Psoas muscle (tissue), 8 donors: ENCODE measurements around the gene SHANK1. TPM values are rescaled to one million over a fixed set of nuclear protein-coding genes. Genes with fewer than 3 reads are reported as not detected.

Source experiments
- ATAC-seq, 4 donors: fragments of 200-7000 bp; cut with Tn5 transposase; one replicate each; pipeline ENCODE4 v1.9.1; 2020; ENCODE audit warnings: moderate library complexity in 3 of 4, mild to moderate bottlenecking in 2 of 4
- DNase-seq, 2 donors: peaks; one replicate each; pipeline ENCODE4 v3.0.0-alpha.2; 2020
- H3K27ac ChIP-seq: fragments of 200-600 bp; one replicate; pipeline ENCODE4 v1.8.0; 2022
- H3K27me3 ChIP-seq, 3 donors: fragments of 200-600 bp in 1 of 3; one replicate each; pipeline versions ENCODE4 v1.6.1 to v1.8.0; 2013 to 2022; ENCODE audit warnings: low read length in 2 of 3, mild to moderate bottlenecking in 2 of 3, moderate library complexity in 1 of 3; ENCODE audit not compliant: insufficient read depth in 3 of 3
- H3K36me3 ChIP-seq, 2 donors: fragments of 200-600 bp in 1 of 2; one replicate each; pipeline versions ENCODE4 v1.6.1 to v1.8.0; 2013 to 2022; ENCODE audit warnings: low read depth in 1 of 2, mild to moderate bottlenecking in 1 of 2, moderate library complexity in 1 of 2; ENCODE audit not compliant: insufficient read depth in 1 of 2
- H3K4me1 ChIP-seq: fragments of 200-600 bp; one replicate; pipeline ENCODE4 v1.8.0; 2022
- H3K4me3 ChIP-seq: fragments of 200-600 bp; one replicate; pipeline ENCODE4 v1.8.0; 2022; ENCODE audit warnings: mild to moderate bottlenecking
- H3K9me3 ChIP-seq: fragments of 200-600 bp; one replicate; pipeline ENCODE4 v1.8.0; 2022
- WGBS, 3 donors: extraction: QIAGEN DNeasy Blood & Tissue Kit; methylation state at CpG; one replicate each; pipeline versions ENCODE4 v1.1.6 to v1.1.7; 2013; 5-methylcytosine and 5-hydroxymethylcytosine counted together
- intact Hi-C, 2 donors: fragments of 100-400 bp; cut with DNase I; formaldehyde crosslinking; loops; one replicate each; pipeline versions ENCODE4 v1.11.0 to v1.14.2; 2022
- polyA plus RNA-seq, 3 donors: library from polyadenylated mRNA; stranded (reverse); fragments of 200-250 nt; gene quantifications; one replicate each; pipeline ENCODE4 v1.2.3, GENCODE V29; 2013
- total RNA-seq, 4 donors: library from RNA; stranded (reverse); fragmentation: NEBNext Ultra II Directional in 2 of 4; extraction: Animal tissue kit (Norgen Biotek cat#: 25700) in 2 of 4; gene quantifications; one replicate each; pipeline versions ENCODE4 v1.2.1 to v1.2.4, GENCODE V29; 2021 to 2023
- TF ChIP-seq, protein P1 (sequence below): fragments of 200-600 bp; IDR thresholded peaks from one replicate; pipeline ENCODE4 v1.8.0; 2022; ENCODE audit warnings: antibody characterized with exemption
- donor health status: healthy with polysubstance abuse.
- donor health status: DM: no; HTN: no; CAD: no; lungs with moderate emphysema.
- donor health status: Bipolar disorder and iron deficiency.
- donor health status: healthy.
- donor health status: DM: yes; HTN: yes; CAD: no.
- donor health status: DM: no; HTN: no; CAD: no.
- donor health status: DM: no; HTN: no; CAD: no.
- donor health status: DM: yes; HTN: yes; CAD: no.

Gene SHANK1
- total and polyA plus RNA-seq, 7 donors, result 0.14 to 1.3 (median 0.39) TPM; not detected in 2

DNA sequence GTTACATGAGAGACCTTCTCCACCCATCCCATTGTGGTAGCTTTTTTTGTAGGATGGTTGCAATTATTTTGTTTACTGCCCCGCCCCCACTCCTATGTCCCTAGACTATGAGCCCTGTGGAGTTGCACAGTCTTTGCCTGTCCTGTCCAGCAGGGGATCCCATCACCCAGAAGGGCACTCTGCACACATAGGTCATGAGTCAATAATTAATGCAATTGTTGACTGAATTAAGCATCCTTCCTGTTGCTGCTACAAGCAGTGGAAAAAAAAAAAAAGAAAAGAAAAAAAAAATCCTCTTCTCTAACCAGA, 56.2 kb downstream of the SHANK1 start:
- Histone ChIP-seq H3K9me3 (no peaks in the 10 kb centered on the region), H3K4me1 (no peaks in the 10 kb centered on the region), H3K27me3 (peaks cover 0 to 62% (median 28%) of the 10 kb centered on the region in 3 donors), H3K27ac (no peak overlapping the region), H3K4me3 (no peak overlapping the region), H3K36me3 (no peaks in the 10 kb centered on the region)
- DNase-seq (no peak), ATAC-seq (no peak)
- WGBS, 3 donors, result 89 to 95% (median 90%) methylated on average over 1 of the region's 1 CpG
- intact Hi-C loops, result no loop called here
- TF ChIP-seq, protein P1, sequence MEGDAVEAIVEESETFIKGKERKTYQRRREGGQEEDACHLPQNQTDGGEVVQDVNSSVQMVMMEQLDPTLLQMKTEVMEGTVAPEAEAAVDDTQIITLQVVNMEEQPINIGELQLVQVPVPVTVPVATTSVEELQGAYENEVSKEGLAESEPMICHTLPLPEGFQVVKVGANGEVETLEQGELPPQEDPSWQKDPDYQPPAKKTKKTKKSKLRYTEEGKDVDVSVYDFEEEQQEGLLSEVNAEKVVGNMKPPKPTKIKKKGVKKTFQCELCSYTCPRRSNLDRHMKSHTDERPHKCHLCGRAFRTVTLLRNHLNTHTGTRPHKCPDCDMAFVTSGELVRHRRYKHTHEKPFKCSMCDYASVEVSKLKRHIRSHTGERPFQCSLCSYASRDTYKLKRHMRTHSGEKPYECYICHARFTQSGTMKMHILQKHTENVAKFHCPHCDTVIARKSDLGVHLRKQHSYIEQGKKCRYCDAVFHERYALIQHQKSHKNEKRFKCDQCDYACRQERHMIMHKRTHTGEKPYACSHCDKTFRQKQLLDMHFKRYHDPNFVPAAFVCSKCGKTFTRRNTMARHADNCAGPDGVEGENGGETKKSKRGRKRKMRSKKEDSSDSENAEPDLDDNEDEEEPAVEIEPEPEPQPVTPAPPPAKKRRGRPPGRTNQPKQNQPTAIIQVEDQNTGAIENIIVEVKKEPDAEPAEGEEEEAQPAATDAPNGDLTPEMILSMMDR, result no peak

DNA sequence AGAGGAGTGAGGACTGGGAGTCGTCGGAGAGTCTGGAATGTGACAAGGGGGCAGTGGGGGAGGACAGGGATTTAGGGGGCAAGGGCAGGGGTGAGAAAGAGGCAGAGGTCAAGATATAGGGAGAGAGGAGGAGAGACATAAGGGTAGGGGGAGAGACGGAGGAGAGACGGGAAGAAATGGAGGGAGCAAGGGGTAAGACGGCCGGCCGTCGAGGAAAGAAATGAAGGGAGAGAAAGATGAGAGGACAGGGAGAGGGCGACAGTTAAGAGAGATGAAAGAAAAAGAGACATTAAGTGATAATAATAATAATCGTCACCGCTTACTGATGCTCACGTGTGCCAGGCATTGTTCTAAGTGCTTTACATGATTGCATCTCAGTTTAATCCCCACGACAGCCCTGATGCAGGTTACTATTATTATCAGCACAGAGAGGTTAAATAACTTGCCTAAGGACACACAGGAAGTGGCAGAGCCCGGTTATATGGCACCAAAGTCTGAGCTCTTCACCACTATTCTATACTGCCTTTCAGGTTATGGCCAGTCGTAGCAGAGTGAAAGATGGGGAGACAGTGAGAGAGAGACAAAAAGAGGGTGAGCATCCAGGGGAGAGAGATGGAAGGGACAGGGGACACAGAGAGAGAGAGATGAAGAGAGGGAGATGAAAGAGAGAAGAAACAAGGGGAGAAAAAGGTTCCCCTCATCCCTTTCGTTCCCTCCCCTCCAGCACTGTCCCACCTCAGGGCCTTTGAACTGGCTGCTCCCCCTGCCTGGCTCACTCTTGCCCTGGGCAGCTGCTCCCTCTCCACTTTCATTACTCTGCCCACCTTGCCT, 56.7 kb downstream of the SHANK1 start:
- H3K36me3 ChIP-seq, result no peaks in the 10 kb centered on the region
- peaks cover 0 to 62% (median 23%) of the 10 kb centered on the region in 3 donors for H3K27me3 ChIP-seq
- TF ChIP-seq, protein P1, result no peak
- ATAC-seq (no peak), DNase-seq (no peak)
- WGBS, 3 donors, result 51 to 54% (median 53%) methylated on average over 16 of the region's 16 CpGs
- no peak overlapping the region for H3K4me3 ChIP-seq
- intact Hi-C loops, result no loop called here
- no peak overlapping the region for H3K27ac ChIP-seq
- H3K9me3 ChIP-seq, result no peaks in the 10 kb centered on the region
- H3K4me1 ChIP-seq, result no peaks in the 10 kb centered on the region

DNA sequence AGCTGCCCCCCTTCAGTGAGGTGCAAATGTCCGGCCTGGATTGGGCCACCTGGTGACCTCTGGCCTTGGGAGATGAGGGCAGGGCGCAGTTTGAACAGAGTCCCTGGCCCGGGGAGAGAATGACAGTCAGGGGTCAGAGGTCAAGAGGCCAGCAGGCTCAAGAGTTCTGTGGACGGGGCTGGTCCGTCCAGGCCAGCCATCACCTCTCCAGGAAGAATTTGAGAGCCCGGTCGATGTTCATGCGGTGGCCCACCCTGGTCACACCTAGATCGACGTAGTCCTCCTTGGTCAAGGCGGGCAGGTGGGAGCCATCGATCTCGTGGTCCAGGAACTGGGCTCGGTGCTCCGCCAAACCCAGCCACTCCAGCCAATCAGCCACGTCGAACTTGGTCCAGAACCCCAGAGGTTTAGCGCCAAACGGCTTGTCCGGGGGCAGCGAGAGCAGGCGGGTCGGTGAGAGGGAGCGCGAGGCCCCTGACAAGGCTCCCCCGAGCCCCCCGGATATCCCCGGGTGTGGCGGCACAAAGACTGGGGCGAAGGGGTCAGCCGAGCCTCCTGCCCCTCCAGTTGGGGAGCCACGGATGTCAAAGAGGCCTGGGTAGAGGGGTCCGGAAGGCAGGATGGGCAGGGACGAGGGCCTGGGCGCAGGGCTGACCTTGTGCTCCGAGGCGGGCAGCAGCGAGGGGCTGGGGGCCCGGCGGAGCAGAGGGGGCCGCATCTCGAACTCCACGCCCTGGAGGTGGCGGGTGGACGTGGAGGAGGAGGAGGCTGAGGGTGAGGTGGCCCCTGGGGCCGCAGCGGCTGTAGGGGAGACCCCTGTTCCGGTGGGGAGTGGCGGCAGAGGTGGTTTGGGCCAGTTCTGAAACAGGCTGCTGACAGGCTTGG, 57.6 kb downstream of the SHANK1 start:
- TF ChIP-seq, protein P1, result no peak
- intact Hi-C loops, result no loop called here

DNA sequence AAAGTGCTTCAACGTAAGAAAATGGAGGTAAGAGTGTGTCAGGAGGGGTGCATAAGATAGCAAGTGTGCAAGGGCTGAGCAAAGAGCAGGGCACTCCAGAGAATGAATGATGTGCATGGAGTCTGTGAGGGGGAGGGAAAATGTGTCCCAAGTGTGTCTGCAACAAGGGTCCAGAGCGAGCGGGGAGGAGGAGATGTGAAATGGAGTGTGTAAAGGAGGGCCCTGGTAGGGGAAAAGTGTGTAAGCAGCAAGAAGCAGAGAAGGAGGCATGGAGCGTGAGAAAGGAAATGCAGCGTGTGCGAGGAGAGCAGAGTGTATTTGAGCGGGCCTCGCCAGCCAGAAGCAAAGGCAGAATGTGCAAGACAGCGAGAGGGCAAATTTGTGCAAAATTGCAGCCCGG, 58.6 kb downstream of the SHANK1 start:
- TF ChIP-seq, protein P1, result no peak
- WGBS, 3 donors, result 63 to 74% (median 71%) methylated on average over 10 of the region's 10 CpGs
- H3K9me3 ChIP-seq, result no peaks in the 10 kb centered on the region
- H3K4me1 ChIP-seq, result no peaks in the 10 kb centered on the region
- no peaks in the 10 kb centered on the region for H3K36me3 ChIP-seq
- no peak for DNase-seq
- peaks cover 0 to 60% (median 18%) of the 10 kb centered on the region in 3 donors for H3K27me3 ChIP-seq
- no peak overlapping the region for H3K27ac ChIP-seq
- H3K4me3 ChIP-seq, result no peak overlapping the region
- ATAC-seq, result no peak
- intact Hi-C loops, result no loop called here

More for the DNA sequence above, 57.6 kb downstream of the SHANK1 start:
- Histone ChIP-seq H3K4me3 (no peak overlapping the region), H3K27ac (no peak overlapping the region), H3K4me1 (no peaks in the 10 kb centered on the region), H3K27me3 (peaks cover 0 to 62% (median 22%) of the 10 kb centered on the region in 3 donors), H3K9me3 (no peaks in the 10 kb centered on the region), H3K36me3 (no peaks in the 10 kb centered on the region)
- WGBS, 3 donors, result 56 to 64% (median 58%) methylated on average over 45 to 49 of the region's 49 CpGs
- DNase-seq, result no peak
- no peak for ATAC-seq
